ENCODE measurements around the gene ACOX1.

ACOX1 gene

DNA sequence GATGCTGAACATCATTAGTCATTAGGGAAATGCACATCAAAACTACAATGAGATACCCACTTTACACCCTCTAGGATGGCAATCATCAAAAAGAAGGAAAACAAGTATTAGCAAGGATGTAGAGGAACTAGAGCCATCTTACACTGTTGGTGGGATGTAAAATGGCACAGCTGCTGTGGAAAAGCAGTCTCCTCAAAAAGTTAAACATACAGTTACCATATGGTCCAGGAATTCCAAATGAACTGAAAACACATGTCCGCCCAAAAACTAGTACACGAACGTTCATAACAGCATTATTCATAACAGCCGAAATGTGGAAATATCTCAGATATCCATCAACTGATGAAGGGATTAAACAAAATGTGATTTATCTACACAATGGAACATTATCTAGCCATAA, 45.2 kb downstream of the ACOX1 start:
- no peak for DNase-seq (ENCODE audit: low read depth)

DNA sequence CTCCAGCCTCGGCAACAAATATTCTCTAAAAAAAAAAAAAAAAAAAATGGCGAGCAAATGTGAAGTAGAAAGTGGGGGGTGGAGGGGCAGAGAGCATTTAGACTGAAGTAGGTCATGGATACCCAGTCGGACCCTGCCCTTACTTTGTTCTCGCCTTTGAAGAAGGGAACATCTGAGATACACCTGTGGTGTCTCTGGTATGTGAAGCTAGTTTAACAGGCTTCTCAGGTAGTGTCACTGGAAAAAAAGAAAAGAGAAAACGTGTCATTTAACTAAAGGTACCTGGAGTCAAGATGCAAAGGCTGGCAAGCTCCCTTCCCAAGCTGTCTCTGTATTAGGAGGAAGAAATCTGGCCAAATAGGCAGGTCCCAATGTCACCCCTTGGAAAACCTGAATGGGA, 46.1 kb downstream of the ACOX1 start:
- no peak for DNase-seq (ENCODE audit: low read depth)

DNA sequence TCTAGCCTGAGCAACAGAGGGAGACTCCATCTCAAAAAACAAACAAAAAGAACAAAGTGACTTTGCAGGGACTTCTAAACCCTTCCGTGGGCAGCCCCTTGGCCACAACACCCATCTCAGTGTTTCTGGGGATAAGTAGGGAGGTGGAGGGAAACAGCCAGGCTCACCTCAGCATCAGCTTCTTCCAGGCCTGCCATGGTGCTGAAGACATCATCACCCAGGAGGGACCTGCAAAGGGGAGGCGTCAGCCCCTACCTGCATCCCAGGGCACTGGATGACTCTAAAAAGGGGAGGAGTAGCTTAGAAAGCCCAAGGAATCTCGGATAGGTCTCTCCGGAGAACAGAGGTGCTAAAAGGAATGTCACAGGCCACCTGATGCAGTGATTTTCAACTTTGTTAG, 47.9 kb downstream of the ACOX1 start:
- no peak for DNase-seq (ENCODE audit: low read depth)

DNA sequence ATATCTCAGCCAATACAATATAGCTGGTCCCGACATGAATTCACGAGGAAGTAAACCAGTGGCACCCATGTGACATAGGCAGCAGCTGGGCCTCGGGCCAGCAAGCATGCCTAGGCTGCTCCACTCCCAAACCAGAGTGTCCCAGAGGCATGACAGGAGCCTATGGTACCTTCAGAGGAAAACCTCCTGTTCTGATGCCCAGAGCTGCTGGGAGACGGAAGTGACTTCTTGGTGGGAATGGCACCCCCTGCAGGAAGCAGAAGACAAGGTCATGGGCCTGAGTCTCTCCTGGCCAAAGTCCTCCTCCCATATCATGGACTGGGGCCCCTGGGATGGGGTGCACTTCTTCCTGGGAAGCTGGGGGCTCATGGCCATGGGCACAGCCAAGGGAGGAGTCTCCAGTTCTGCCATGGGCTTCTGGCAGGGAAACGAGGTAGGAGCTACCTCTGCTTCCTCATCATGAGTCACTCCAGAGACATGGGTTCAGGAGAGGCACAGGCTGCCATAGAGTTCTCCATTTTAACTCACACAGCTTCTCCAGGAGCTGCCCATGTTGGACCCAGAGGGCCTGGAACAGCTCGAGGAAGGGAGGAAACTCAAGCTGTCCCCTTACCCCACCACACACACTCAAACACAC, 51.6 kb downstream of the ACOX1 start:
- DNase-seq (ENCODE audit: low read depth) = no peak

DNA sequence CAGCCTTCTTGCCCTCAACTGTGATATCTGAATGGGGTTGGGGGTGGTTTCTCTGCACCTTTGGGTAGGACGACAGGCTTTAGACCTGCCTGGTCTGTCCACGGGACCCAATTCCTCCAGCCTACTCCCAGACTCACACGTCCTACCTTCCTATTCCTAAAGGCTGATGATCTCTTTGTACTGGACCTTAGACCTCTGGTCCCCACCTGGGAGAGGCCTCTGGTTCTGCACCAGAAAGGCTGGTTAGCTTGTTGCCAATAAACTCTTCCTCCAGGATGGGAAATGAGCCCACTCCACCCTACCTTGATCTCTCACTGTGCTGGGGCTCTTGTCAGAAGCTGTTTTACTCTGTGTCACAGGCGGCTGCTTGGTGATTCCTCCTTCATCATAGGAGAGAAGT, 52.5 kb downstream of the ACOX1 start:
- DNase-seq (ENCODE audit: low read depth) = no peak

DNA sequence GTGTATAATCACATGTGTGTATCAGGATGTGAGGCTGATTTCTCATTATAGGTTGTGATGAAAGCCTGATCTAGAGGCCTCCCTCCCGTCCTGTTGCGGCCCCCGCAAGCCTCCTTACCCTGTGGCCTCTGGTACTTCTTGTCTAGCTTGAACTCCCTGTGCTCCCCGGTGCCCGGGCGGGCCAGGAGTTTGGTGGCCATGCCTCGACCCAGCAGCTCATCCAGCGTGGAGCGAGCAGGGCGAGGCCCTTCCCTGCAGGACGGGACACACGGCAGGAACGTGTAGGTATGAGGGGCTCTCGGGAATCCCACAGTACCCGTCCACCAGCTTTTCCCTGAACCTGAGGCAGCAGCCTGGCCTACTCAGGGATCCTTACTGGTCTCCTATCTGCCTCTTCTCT, 53.1 kb downstream of the ACOX1 start:
- no peak for DNase-seq (ENCODE audit: low read depth)

DNA sequence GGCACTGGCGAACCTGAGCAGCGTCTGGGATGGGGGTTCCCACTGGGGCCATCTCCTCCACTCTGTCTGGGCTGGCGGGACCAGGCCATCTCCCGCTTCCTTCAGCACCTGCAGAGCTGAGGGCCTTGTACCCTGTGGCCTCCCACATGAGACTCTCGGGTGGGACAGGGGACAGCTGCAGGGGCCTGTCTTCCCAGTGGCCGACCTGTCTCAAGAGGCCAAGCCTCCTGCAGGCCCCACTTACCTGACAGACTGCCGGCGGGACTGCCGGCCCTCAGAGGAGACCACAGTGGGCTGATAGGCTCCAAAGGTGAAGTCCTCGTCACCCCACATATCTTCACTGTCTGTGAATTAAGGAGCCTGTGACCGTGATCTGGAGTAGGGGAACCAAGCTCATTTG, 53.9 kb downstream of the ACOX1 start:
- no peak for DNase-seq (ENCODE audit: low read depth)

DNA sequence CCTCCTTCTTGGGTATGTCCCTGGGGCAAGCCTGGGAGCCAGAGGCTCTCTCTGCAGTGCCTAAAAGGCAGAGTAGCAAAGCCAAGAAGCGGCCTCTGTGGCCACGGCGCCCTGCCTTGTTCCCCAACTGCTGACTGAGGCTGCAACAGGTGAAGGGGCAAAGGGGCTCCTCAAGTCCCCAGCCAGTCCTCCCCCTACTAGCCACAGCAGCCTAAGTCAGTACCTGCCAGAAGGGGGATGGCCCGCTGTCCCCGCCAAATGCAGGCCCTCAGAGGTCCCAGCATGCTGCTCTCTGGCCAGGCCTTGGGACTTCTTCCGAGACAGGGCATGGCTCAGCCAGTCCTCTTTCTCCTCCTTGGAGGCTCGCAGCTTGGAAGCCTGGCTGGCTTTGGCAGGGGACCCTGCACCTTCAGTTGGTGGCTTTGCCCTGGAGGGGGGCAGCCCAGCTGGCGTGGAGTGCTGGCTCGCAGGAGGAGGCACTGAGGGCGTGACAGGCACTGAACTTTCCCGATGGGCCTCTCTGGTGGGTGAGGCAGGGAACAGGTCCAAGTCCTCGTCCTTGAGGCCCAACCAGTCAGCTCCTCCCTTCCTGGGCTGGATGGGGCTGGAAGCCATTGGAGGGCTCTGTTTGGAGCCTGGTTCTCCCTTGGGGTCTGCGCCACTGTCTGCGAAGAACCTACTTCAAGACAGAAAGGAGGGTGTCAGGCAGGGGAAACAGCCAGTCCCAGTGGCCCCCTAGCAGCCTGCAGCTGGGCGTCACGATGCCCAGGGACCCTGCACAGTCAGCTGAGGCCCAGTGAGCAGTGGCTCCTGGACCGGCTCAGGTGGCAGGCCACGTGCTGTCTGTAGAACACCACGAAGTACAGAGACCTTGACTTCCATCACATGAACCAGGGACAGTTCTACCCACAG, 55.7 kb downstream of the ACOX1 start:
- DNase-seq (ENCODE audit: low read depth) = no peak

DNA sequence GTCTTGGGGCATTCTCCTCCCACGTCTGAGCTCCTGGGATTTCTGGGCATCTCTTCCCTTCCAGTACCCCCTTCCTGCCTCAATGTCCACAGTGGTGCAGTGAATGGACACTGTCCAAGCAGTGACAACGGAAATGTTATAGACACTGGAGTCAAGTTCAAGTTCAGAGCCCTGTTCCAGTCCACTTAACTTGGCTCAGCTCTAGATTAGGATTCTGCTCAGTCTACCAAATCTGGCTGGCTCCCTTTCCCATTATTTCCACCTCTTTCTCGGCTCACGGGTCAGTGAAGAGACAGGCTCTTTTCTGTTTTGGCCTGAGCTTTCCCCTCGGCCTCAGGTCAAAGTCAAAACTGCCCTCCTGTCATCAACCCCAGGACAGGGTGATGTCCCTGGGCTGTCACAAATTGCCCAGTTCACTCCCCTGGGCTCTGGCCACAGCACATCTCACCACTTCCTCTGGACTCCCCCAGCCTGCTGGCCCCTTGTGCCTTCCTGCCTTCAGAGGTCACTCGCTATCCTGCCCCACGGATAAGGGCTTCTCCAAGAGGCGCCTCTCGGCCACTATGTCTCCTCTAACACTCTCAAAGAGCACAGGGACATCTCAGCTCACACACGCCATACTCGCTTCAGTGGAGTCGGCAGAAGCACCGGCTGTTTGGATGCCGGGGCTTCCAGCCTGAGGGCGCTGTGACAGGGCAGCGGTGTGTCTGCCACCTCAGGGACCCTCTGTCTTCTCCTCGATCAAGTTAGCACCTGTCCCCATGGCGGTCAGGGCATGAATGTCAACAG, 56.6 kb downstream of the ACOX1 start:
- DNase-seq (ENCODE audit: low read depth) = no peak

DNA sequence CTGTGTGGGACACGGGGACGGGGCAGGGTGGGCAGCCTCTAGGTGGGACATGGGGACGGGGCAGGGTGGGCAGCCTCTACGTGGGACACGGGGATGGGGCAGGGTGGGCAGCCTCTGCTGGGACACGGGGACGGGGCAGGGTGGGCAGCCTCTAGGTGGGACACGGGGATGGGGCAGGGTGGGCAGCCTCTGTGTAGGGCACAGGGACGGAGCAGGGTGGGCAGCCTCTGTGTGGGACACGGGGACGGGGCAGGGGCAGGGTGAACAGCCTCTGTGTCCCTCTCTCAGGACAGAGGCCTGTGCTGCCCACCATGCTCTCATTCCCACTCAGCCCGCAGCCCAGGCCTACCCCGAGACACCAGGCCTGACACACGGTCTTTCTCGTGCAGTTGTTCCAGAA, 57.4 kb downstream of the ACOX1 start:
- DNase-seq (ENCODE audit: low read depth) = no peak

DNA sequence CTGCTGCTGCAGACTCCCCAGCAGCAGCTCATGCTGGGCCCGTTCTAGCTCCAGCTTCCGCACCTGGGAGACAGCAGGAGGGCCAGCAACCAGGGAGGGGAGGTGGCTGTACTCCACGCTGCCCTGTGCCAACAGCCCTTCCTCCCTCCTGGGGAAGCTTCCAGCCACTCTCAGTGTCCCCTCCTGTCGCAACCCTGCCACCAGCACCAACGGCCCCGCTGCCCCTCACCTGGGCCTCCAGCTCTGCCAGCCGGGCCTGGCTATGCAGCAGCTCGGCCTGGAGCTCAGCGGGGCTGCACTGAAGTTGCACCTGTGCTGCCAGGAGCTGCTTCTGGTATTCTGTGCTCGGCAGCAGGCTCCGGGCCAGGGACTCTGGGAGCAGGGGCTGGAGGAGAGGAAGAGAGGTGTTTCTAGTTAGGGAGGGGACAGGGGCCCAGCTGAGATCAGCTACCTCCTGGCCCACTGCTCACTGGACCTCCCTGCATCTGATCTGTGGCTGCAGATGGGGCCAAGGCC, 58.9 kb downstream of the ACOX1 start:
- DNase-seq (ENCODE audit: low read depth) = no peak

DNA sequence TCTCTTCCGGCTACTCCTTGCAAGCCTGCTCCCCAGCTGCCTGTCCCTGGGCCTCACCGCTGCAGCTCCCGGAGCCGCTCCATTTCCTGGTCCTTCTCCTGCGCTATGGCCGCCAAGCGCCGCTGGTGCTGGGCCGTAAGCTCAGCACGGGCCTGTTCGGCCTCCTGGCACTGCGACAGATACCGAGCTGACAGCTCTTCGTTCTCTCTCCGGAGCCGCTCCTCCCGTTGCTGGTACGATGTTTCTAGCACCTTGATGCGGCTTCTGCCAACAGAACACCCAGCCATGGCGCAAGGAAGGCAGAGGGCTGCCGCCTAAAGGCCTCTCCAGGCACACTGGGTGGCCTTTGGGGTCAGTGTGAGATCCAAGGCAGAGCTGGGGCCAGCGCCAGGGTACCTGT, 59.4 kb downstream of the ACOX1 start:
- no peak for DNase-seq (ENCODE audit: low read depth)

DNA sequence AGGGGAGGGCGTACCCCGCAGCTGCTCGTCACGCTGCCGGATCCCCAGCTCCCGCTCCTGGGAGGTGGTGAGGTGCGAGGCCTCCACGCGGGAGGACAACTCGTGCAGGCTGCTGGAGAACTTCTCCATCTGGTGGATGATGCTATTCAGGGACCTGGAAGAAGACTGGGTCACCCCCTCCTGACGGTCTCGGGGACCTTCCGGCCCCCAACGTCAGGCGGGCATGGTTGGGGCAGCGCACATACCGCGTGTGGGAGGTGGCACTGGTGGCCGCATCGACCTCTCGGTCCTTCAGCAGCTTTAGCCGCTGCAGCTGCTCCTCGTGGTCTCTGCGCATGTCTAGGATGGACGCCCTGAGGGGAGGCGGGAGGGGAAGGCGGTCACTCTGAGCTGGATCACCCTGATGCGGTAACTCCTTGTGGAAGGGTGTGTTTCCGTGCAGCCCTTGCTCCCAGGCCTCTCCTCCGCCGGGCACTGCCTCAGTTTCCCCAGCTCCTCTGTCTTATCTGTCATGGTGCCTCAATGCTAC, 61.0 kb downstream of the ACOX1 start:
- DNase-seq (ENCODE audit: low read depth) = no peak

DNA sequence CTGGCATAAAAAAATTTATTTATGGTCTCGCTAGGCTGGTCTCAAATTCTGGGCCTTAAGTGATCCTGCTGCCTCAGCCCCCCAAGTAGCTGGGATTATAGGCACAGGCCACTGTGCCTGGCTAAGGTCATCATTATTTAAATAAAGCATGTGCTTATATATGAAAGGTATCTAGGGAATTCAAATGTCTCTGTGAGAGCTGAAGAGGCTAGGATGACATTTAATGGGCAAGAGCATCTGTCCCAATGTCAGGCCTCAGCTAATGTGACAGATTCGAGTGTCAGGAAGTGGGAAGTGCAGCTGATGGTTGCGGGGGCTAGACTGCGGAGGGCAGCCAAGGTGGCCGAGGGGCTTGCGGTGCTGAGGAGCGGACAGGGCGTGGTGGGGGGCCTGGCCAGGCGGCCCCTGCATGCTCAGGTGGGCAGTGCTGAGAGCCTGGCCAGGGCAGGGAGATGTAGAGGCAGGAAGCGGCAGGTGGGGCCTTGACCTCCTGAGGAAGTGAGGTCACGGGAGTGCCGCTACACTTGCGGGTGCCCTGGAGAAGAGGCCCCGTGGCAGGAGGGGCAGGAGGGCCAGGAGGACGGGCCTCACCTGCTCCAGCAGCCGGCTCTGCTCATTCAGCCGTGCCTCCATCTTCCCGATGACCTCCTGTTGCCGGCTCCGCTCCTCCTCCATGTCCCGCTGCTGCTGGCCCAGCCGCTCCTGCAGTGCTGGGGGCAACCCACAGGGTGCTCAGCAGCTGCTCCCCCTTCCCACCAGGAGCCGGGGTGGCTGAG, 61.6 kb downstream of the ACOX1 start:
- no peak for DNase-seq (ENCODE audit: low read depth)

DNA sequence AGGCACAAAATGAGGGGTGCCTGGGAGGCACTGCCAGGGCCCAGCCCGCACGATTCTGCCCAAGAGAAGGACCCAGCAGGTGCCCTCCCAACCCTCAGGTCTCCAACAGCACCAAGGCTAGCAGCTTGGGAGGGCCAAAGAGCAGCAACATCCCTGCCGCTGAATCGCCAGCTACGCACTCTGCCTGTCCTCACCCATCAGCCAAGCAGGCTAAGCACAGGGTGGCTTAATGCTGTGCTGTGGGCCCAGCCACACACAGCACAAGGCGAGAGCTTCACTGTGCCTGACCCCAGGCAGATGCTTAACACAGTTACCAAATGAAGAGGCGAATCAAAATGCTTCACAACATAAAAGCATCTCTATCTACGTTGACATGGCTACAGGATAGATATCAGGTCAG, 63.7 kb downstream of the ACOX1 start:
- no peak for DNase-seq (ENCODE audit: low read depth)

DNA sequence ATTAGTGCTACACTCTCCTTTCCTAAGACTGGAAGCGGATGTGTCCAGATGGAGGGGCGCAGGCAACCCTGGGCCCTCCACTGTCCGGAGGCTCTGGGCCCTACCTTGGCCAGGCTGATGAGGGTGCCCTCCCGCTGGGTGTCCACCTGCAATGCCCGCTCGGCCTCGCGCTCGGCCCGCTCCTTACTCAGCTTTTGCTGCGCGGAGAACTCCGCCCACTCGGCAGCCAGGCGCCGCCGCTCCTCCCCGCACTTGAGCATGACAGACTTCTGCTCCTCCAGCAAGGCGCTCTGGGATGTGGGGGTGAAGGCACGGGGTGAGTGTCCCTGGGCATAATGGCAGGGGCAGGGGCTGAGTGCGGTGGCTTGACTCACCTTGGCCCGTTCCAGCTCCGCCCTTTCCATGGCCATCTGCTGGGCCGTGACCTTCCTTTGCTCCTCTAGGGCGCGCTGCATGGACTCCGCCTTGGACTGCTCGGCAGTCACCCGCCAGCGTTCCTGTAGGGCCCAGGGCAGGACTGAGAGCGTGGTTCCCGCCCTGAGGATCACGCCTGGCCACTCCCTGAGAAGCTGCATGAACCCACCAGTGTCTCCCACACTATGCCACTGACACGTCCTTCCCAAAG, 64.2 kb downstream of the ACOX1 start:
- no peak for DNase-seq (ENCODE audit: low read depth)

DNA sequence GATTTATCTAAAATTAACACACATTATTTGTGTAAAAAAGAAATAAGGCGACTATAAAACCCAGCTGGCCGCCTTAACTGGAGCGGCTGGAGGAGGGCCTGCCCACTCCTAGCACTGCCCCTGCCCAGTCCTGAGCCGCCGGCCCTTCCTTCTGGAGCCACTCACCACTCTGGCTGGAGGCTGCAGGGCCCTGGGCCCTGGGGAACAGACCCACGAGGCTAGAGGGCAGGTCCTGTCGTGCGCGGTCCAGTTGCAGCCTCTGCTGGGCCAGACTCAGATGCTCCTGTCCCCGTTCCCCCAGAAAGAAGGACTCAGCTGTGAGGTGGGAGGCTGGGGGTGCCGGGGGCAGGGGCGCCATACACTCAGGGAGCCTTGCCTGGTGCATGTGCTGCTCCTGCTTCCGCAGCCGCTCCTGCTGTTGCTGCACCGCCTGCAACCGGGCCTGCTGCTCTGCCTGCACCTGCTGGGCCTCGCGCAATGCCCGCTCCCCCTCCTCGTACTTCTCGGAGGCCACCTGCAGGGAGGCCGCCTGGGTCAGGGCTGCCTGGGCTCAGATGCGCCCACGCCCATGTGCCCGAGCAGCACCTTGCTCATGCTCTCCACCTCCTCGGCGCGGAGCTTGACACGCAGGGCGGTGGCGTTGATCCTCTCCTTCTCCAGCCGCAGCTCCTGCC, 65.3 kb downstream of the ACOX1 start:
- no peak for DNase-seq (ENCODE audit: low read depth)

DNA sequence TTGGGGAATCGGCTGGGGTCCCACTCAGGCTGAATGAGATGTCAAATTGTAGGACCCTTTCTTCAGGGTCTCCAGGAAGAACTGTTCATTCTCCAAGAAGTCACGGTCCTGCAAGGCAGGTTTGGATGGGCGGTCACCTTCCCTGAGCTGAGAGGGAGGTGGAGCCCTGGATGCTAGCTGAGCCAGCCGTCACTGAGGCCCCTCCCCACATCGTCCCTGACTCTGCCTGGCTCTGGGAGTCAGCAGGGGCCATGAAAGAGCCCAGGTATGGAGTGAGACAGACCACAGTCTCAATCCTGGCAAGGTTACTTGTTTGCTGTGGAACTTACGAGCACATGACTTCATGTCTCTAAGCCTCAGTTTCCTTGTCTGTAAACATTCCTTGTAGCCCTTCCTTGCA, 68.3 kb downstream of the ACOX1 start:
- DNase-seq (ENCODE audit: low read depth) = no peak

DNA sequence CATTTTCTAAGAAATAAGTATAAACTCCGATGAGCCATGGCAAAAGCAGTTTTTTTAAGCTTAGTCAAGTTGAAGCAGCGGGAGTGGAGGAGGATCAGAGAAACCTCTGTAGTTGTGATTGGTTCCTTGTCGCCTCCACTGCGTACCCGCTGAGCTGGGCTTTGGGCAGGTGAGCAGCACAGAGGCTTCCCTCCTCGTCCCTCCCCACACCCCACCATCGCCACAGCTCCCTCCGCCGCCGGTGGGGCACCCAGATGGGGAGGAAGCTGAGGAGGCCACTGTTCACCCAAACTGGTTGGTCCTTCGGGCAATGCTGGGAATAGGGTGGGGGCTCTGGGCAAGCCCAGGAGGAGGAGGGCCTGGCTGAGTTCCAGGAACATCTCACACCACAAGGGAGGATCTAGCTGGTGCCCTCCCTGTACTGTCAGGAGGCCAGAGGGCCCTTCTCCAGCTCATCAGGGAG, 69.1 kb downstream of the ACOX1 start:
- no peak for DNase-seq (ENCODE audit: low read depth)

DNA sequence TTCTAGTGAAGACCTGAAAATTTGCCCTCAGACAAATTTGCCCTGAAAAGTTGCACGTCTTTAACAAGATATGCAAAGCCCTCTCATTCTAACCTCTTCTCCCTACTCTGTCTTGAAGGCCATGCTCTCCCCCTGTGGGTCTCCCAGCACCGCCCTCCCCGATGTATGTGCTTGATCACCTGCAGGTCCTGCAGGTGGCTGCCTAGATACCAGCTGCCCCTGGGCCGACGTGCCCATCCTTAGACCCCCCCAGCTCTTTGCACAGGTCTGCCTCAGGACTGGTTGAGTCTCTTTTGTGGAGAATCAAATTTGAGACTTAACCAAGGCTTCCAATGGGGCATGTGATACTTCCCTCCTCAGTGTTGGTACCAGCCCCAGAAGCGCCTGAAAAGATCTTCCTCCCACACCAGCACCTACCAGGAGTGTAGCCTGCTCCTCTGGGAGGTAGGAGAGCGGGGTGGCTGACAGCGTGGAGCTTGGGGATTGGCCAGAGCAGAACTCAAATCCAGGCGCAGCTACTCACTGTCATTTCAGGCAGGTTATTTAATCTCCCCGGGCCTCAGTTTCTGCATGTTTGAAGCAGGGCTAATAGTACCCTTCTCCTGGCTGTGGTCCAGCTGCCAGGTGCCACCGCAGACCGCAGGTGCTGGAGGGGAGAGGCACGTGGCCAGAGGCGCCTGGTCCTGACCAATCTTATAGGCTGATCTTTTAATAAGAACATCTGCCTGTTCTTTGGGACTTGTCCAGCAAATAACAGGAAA, 69.7 kb downstream of the ACOX1 start:
- no peak for DNase-seq (ENCODE audit: low read depth)
